Upper lobe of left lung (tissue), 4 donors: Measurements from ENCODE around the gene PNLIPRP3.

Source experiments
- CTCF ChIP-seq, 6 experiments: fragments of 450-650 bp in 4 of 6; fragments of 200-600 bp in 2 of 6; sonication (generic) in 2 of 6; IDR thresholded peaks; one replicate each; pipeline ENCODE4 v1.5.1; 2016 to 2019; ENCODE audit warnings: antibody characterized with exemption in 6 of 6
- EP300 ChIP-seq, 4 donors: sonication (generic); formaldehyde crosslinking; IDR thresholded peaks; one replicate each; pipeline ENCODE4 v1.5.1; 2017; ENCODE audit warnings: antibody characterized with exemption in 4 of 4, control low read depth in 2 of 4

- TF ChIP-seq EP300 (IDR thresholded peaks at IDR 0.05) (no peak), CTCF (IDR thresholded peaks at IDR 0.05) (no peak)
These were observed 29.8 kb downstream of the PNLIPRP3 start for GRCh38 chr10:116457488-116457887.
